Smooth muscle cell (in vitro differentiated cells): ENCODE results near the gene FMN2. TPM values are rescaled to one million over a fixed set of nuclear protein-coding genes. Genes with fewer than 3 reads are reported as not detected.

ENCODE experiments used
- DNase-seq: peaks from one replicate; lab custom pipeline; 2025; ENCODE audit not compliant: unreplicated experiment; lab: John Stamatoyannopoulos, UW
- H2AFZ ChIP-seq: fragments of 200-600 bp; sonication (generic); 2 replicates; pipeline ENCODE4 v1.6.0; 2016; ENCODE audit warnings: antibody characterized with exemption, low read depth, mild to moderate bottlenecking
- H3F3A ChIP-seq: fragments of 200-600 bp; sonication (generic); 2 replicates; pipeline ENCODE4 v1.6.0; 2017; ENCODE audit warnings: antibody characterized with exemption, low read depth
- H3K27ac ChIP-seq: fragments of 200-600 bp; sonication (generic); 2 replicates; pipeline ENCODE4 v1.5.1; 2016; ENCODE audit warnings: low read depth, mild to moderate bottlenecking
- H3K27me3 ChIP-seq: fragments of 200-600 bp; sonication (generic); 2 replicates; pipeline ENCODE4 v1.6.1; 2016; ENCODE audit warnings: low read depth, mild to moderate bottlenecking
- H3K36me3 ChIP-seq: fragments of 200-600 bp; sonication (generic); 2 replicates; pipeline ENCODE4 v1.5.1; 2016; ENCODE audit warnings: low read depth
- H3K4me1 ChIP-seq: fragments of 200-600 bp; sonication (generic); 2 replicates; pipeline ENCODE4 v1.5.1; 2016; ENCODE audit warnings: low read depth
- H3K4me2 ChIP-seq: fragments of 200-600 bp; sonication (generic); 2 replicates; pipeline ENCODE4 v1.6.0; 2016; ENCODE audit warnings: mild to moderate bottlenecking
- H3K4me3 ChIP-seq: fragments of 200-600 bp; sonication (generic); 2 replicates; pipeline ENCODE4 v1.5.1; 2016; ENCODE audit warnings: mild to moderate bottlenecking
- H3K79me2 ChIP-seq: fragments of 200-600 bp; sonication (generic); 2 replicates; pipeline ENCODE4 v1.6.0; 2016; ENCODE audit warnings: low read depth, mild to moderate bottlenecking
- H3K9ac ChIP-seq: fragments of 200-600 bp; sonication (generic); 2 replicates; pipeline ENCODE4 v1.6.0; 2016; ENCODE audit warnings: low read depth
- H3K9me3 ChIP-seq: fragments of 200-600 bp; sonication (generic); replicated peaks from 2 replicates; pipeline ENCODE4 v1.5.1; 2016; ENCODE audit warnings: low read depth
- H4K20me1 ChIP-seq: fragments of 200-600 bp; sonication (generic); 2 replicates; pipeline ENCODE4 v1.6.0; 2016; ENCODE audit warnings: low read depth
- WGBS: methylation state at CpG from one replicate; pipeline ENCODE4 v1.1.7; 2016; ENCODE audit warnings: low lambda C conversion rate; 5-methylcytosine and 5-hydroxymethylcytosine counted together
- polyA plus RNA-seq: library from polyadenylated mRNA; unstranded; fragments of >200 nt; fragmentation: Nextera tagmentation; extraction: Ambion mirVana; gene quantifications from 2 replicates; pipeline ENCODE4 v1.2.1, GENCODE V29; 2016
- total RNA-seq: library from RNA; depleted of rRNA; stranded (reverse); fragments of >200 nt; gene quantifications from 2 replicates; pipeline ENCODE4 v1.2.3, GENCODE V29; 2014
- TF ChIP-seq, protein P1 (sequence below): fragments of 200-600 bp; sonication (generic); IDR thresholded peaks from 2 replicates; pipeline ENCODE4 v1.5.1; 2017; ENCODE audit warnings: borderline replicate concordance, mild to moderate bottlenecking, antibody characterized with exemption; ENCODE audit not compliant: insufficient read depth, poor library complexity, severe bottlenecking

FMN2 gene
- total and polyA plus RNA-seq, 2 experiments from 2014 or later = 1.9 to 6.2 TPM

DNA sequence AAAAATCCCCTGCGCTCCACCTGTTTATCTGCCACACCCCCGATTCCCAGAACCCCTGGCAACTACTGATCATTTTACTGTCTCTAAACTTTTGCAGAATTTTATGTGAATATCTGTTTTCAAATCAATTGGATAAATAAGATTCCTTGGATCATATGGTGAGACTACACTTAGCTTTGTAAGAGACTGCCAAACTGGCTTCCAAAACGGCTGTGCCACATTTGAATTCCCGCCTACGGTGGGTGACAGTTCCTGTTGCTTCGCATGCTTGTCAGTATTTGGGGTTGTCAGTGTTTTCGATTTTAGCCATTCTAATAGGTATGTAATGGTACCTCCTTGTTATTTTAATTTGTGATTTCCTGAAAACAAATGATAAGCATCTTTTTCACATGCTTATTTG, 22.7 kb upstream of the FMN2 start:
- no peak overlapping the region for H3K4me3 ChIP-seq
- H3K4me2 ChIP-seq = no peak overlapping the region
- H3K27me3 ChIP-seq = no peaks in the 10 kb centered on the region
- TF ChIP-seq, protein P1, sequence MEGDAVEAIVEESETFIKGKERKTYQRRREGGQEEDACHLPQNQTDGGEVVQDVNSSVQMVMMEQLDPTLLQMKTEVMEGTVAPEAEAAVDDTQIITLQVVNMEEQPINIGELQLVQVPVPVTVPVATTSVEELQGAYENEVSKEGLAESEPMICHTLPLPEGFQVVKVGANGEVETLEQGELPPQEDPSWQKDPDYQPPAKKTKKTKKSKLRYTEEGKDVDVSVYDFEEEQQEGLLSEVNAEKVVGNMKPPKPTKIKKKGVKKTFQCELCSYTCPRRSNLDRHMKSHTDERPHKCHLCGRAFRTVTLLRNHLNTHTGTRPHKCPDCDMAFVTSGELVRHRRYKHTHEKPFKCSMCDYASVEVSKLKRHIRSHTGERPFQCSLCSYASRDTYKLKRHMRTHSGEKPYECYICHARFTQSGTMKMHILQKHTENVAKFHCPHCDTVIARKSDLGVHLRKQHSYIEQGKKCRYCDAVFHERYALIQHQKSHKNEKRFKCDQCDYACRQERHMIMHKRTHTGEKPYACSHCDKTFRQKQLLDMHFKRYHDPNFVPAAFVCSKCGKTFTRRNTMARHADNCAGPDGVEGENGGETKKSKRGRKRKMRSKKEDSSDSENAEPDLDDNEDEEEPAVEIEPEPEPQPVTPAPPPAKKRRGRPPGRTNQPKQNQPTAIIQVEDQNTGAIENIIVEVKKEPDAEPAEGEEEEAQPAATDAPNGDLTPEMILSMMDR = no peak
- no peak for DNase-seq
- no peaks in the 10 kb centered on the region for H3K79me2 ChIP-seq
- no peaks in the 10 kb centered on the region for H3K4me1 ChIP-seq
- H3K27ac ChIP-seq = no peak overlapping the region
- H3K36me3 ChIP-seq = no peaks in the 10 kb centered on the region
- WGBS = 90% methylated on average over 7 of the region's 7 CpGs
- no peaks in the 10 kb centered on the region for H4K20me1 ChIP-seq
- H3K9ac ChIP-seq = no peak overlapping the region
- no peaks in the 10 kb centered on the region for H3K9me3 ChIP-seq
- no peaks in the 10 kb centered on the region for H3F3A ChIP-seq
- no peak overlapping the region for H2AFZ ChIP-seq

DNA sequence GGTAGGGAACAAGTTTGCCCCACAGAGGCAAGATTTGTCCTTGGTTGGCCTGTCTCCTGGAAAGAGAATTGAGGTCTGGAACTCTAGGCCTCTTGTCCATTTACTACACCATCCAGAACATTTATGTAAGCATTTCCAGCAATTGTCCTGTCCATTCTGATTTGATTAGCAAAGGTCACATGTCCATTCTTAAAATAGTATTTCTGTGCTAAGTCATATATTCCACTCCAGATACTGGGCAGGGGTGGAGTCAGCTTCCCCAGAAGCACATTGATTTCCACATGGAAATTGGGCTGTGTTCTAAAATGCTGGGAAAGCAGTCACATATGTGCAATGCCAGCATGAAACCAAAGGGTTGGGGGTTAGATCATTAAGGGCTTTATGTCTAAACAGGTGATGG, 21.5 kb upstream of the FMN2 start:
- Histone ChIP-seq H3K79me2 (no peaks in the 10 kb centered on the region), H3K27me3 (no peaks in the 10 kb centered on the region), H3K9me3 (no peaks in the 10 kb centered on the region), H3K4me3 (no peak overlapping the region), H3K27ac (no peak overlapping the region), H3K9ac (no peak overlapping the region), H2AFZ (no peak overlapping the region), H4K20me1 (no peaks in the 10 kb centered on the region), H3F3A (no peaks in the 10 kb centered on the region), H3K4me1 (no peaks in the 10 kb centered on the region), H3K4me2 (no peak overlapping the region), H3K36me3 (no peaks in the 10 kb centered on the region)
- DNase-seq = no peak
- TF ChIP-seq, protein P1 = no peak

DNA sequence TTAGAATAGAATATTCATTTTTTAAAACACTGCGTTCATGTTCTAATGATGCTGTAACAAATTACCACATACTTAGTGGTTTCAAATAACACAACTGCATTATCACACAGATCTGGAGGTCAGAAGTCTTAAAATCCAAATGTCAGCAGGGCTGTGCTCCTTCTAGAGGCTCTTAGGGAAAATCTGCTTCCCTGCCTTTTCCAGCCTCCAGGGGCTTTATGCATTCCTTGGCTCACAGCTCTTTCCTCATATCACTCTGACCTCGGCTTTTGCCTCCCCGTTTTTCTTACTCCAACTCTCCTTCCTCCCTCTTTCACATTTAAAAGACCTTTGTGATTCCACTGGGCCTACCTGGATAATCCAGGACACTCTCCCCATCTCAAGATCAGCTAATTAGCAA, 18.6 kb upstream of the FMN2 start:
- Histone ChIP-seq H3K4me3 (no peak overlapping the region), H3K79me2 (no peaks in the 10 kb centered on the region), H3K36me3 (no peaks in the 10 kb centered on the region), H3K27ac (no peak overlapping the region), H3F3A (no peaks in the 10 kb centered on the region), H3K27me3 (no peaks in the 10 kb centered on the region), H3K4me1 (no peaks in the 10 kb centered on the region), H3K9ac (no peak overlapping the region), H4K20me1 (no peaks in the 10 kb centered on the region), H3K4me2 (no peak overlapping the region), H2AFZ (no peak overlapping the region), H3K9me3 (no peaks in the 10 kb centered on the region)
- 48% methylated on average over 3 of the region's 3 CpGs for WGBS
- TF ChIP-seq, protein P1 = no peak
- no peak for DNase-seq

DNA sequence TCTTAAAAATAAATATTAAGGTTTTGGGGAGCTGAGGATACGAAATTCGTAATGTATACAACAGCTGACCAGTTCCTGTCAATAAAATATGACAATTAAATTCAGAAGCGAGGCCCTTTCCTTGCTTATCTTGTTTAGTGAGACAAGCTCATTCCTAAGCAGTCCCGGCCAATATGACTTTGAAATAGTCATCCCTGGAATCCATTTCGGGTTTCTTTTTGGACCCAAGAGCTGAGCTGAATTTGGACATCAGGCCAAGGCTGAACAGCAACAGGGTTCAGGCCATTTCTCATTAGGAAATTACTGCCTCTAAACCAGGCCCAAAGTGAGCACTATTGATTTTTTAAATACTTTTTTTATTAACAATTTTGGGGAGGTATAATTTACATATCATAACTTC, 17.3 kb upstream of the FMN2 start:
- TF ChIP-seq, protein P1 = no peak
- H3K27me3 ChIP-seq = no peaks in the 10 kb centered on the region
- H4K20me1 ChIP-seq = no peaks in the 10 kb centered on the region
- no peak overlapping the region for H2AFZ ChIP-seq
- no peaks in the 10 kb centered on the region for H3K4me1 ChIP-seq
- no peak for DNase-seq
- H3K9me3 ChIP-seq = no peaks in the 10 kb centered on the region
- H3K27ac ChIP-seq = no peak overlapping the region
- H3K4me3 ChIP-seq = no peak overlapping the region
- WGBS = 92% methylated on average over 5 of the region's 5 CpGs
- H3K9ac ChIP-seq = no peak overlapping the region
- no peaks in the 10 kb centered on the region for H3K36me3 ChIP-seq
- no peaks in the 10 kb centered on the region for H3K79me2 ChIP-seq
- H3K4me2 ChIP-seq = no peak overlapping the region
- H3F3A ChIP-seq = no peaks in the 10 kb centered on the region
